Suprapubic skin (tissue), 4 donors: ENCODE results near the gene JMJD8.

ENCODE experiments used
- CTCF ChIP-seq, 2 donors: fragments of 200-600 bp in 1 of 2; fragments of 450-650 bp in 1 of 2; sonication (generic) in 1 of 2; IDR thresholded peaks; one replicate each; pipeline ENCODE4 v1.5.1; 2016 to 2019; ENCODE audit warnings: antibody characterized with exemption in 2 of 2, mild to moderate bottlenecking in 1 of 2, moderate library complexity in 1 of 2
- EP300 ChIP-seq: sonication (generic); formaldehyde crosslinking; IDR thresholded peaks from one replicate; pipeline ENCODE4 v1.6.1; 2017; ENCODE audit warnings: antibody characterized with exemption
- POLR2AphosphoS5 ChIP-seq, 3 donors: sonication (generic); formaldehyde crosslinking; IDR thresholded peaks; one replicate each; pipeline ENCODE4 v1.6.1; 2017; ENCODE audit warnings: antibody characterized with exemption in 3 of 3

DNA sequence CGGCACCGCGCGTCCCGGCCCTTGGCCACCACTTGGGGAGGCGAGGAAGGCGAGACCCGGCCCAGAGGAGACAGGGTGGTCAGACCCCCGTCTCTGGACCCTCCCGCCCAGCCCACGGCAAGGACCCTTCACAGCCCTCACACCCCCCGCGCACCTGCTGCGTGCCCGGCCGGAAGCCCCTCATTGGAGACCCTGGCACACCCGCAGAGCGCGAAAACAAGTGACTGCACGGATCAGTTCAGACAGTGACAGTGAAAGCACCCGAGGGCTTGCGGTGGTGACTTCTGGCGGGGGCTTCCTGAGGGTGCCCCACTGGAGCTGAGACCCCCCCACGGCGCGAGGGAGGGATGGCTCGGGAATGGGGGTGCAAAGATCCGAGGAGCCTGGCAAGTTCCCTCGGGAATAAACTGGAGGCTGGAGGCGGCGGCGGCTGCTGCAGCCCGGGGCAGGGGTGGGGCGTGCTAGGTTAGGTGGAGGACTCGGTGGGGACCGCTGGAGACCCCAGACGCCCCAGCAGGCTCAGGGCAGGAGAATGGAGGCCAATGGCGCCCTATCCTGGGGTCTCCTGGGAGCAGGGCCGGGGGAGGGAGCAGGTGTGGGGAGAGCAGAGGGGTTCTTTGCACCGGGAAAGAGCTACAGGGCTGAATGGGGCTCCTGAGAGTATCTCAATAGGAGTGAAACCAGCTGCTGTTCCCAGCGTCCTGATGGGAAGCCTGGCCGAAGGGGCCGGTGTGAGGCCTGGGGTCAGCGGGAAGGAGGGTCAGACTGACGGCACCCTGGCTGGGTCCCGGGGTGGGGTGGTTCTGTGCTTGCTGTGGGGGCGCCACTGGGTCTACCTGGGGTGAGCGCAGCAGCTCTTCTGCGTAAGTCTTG lies 22.3 kb upstream of the JMJD8 start:
- no peak for TF ChIP-seq POLR2AphosphoS5 (IDR thresholded peaks at IDR 0.05)
- no peak for TF ChIP-seq CTCF (IDR thresholded peaks at IDR 0.05)
- no peak for TF ChIP-seq EP300
